NCI-H748 treated with DMSO at 0.1 percent for 48 hours (cell line): ENCODE measurements around the gene GNAI2.
"Not testable (repeated sequence)": the region's sequence is repeated elsewhere in the genome, so short reads cannot be mapped to it uniquely, and the experiment has no call there.

Experiments used
- DNase-seq: peaks from one replicate; lab custom pipeline; 2025; lab: John Stamatoyannopoulos, UW

Gene GNAI2

DNA sequence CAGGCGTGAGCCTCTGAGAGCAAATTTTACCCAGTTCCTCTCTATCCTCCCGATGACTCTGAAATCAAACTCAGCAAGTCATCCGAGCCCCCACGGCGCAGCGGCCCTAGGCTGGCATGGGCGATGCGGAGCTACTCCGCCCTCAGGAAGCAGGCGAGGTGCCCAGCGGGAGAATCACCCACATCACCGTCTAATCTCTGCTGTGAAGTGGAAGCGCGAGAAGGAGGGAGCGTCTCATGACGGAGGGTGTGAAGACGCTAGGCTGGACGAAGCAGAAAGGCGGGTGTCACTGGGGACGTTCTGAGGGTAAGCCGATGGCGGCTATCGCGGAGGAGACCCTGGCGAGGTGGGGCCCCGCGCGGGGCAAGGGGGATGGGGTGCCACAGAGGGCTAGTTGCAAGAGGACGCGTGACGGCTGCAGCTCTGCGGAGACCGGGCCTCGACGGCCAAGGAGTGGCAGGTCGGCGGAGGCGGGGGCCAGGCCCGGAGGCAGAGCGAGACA is 9.1 kb upstream of the GNAI2 start:
- DNase-seq: no peak

DNA sequence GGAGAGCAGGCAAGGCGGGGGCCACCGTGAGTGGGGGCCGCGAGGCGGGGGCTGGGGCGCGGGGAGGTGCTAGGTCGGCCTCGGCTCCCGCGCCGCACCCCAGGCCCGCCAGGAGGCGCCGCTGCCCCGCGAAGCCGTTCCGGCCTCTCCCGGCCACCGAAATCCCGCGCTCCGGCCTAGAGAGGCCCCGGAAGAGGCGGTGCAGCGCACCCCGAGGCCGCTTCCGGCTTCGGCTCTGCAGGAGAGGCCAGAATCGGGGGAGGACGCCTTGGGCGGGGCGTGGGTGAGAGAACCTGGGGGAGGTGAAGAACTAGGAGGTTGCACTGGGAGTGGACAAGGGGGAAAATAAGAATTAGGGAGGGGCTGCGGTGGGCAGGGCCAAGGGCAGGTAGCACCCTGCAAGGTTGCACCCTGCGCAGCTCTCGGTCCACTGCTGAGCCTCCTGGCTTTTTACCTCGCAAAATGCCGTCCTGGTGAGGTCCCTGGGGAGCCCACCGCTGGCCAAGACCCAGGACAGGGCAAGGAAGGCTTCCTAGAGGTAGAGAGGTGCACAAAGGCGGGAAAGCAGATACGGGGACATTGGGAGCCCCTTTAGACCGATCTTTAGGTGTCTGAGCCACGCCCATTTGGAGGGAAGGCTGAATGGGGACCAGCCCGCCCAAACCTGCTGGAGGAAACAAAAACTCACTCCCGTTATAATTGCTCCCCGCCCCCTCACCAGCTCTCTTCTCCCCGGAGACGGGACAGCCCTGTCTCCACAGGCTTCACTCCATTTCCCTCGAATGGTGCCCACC is 8.4 kb upstream of the GNAI2 start:
- DNase-seq: peak; percentile 66

DNA sequence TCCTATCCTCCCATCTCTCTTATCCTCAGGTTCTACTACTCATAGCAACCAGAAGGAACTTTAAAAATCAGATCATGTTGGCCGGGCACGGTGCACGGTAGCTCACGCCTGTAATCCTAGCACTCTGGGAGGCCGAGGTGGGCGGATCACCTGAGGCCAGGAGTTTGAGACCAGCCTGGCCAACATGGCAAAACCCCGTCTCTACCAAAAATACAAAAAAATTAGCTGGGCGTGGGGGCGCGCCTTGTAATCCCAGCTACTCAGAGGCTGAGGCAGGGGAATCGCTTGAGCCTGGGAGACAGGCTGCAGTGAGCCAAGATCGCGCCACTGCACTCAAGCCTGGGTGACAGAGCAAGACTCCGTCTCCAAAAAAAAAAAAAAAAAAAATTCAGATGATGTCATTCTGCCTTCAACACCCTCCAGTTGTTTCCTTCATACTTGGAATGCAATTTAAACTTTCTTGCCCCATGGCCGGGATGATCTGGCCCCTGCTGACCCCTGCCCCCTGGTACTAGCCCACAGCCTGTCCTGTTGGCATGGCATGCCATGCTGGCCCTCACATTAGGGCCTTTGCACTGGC is 7.7 kb upstream of the GNAI2 start:
- DNase-seq: not testable (repeated sequence)

DNA sequence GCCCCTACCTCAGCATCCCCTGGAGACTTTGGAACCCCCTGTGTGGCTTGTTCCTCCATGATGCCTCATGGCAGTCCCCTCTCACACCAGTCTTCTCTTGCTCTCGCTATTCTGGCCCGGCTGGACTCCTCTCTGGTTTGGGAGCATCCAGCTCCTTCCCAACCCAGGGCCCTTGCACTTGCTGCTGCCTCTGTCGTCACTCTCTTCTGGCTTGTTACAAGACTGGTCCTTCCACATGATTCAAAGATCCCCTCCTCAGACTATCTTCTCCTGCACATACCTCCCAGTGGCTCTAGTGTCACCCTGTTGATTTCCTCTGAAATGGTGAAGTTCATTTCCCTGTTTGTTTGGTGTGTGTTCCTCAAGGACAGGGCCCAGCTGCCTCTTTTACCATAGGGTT is 6.5 kb upstream of the GNAI2 start:
- no peak for DNase-seq

DNA sequence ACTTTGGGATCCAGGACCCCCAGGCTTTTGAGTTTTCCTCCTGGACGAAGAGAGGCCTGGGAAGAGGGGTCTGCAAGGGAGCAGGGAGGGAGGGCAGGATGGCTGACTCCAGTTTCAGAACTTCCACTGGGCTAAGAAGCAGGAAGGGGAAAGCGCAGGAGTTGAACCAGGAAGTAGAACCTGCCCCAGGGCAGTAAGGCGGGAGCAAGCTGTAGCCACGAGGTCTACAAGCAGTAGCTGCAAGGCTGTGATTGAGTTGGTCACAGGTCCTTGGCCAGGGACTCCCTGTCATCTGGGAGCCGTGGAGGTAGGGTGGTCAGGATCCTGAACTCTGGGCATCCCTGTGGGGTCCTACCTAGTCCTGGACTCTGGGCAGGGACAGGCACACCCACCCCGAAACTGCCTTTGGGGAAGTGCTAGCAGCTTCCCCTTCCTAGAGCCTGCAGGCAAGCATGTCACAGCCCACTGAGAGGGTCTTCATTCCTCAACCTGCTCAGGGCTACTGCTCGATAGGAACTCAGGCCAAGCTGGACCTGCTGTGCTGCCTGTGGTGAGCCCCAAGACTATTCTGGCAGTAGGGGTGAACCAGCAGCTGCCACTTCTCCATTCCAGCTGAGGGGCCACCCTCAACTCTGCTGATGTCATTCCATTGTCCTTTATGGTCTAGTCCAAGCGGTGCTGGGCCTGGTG is 5.8 kb upstream of the GNAI2 start:
- no peak for DNase-seq

DNA sequence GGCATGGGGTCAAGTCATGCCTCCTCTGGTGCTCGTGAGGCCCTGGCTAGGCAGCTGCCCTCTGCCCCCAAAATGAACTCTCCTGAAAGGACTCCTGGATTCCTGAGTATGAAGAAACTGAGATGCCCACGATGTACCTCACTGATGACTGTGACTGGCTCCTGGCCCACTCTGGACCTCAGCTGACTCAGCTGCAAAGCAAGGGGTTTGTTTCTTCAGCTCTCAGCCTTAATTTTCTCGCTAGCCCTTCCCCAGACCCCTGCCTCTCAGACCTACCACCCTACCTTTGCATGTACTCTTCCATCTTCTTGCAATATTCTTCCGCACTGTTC is 5.2 kb upstream of the GNAI2 start:
- DNase-seq: no peak

DNA sequence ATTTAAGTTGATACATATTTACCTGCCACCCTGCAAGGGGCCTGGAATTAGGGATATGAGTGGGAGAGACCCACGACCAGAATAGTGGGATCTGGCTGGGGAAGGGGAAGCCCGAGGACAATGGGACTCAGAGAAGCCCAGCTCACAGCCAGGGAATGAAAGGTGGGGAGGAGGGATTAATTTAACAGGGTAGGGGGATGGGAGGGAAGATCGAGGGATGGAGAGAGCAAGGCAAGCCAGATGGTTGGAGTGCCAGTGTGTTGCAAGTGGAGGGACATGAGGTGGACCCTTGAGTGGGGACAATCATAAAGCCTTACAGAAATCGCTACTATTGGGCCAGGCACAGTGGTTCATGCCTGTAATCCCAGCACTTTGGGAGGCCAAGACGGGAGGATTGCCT is 4.4 kb upstream of the GNAI2 start:
- no peak for DNase-seq

DNA sequence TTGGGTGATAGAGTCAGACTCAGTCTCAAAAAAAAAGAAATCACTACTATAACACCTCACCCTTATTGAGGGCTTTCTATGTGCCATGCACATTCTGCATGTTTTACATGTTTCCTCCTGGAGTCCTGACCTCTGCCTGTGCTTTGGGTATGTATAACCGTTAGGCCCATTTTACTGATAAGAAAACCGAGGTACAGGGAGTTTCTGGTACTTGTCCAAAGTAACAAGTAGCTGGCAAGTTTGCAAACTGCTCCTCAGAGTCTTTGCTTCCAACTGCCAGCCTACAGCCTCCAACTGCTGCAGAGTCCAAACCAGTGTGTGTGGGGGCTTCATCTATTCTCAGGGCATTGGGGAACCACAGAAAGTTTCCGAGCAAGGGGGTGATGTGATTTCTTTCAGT is 3.7 kb upstream of the GNAI2 start:
- no peak for DNase-seq

DNA sequence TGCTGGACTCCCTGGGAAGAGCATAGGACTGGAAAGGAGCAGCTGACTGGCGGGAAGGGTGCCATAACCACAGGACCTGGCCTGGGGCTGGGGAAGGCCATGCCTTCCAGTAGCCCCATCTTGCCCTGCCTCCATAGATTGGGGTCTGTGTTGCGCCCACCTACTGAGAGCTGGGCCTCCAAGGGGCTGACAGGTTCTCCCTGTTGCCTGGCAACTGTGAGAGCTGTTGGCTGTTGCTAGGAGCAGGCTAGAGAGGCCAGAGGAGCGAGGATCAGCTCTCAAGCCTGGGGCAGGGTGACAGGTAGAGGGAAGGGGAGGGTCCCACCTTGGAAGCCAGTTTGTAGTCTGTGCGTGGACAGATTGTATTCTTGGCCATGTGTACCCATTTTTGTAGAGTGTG is 2.8 kb upstream of the GNAI2 start:
- no peak for DNase-seq

DNA sequence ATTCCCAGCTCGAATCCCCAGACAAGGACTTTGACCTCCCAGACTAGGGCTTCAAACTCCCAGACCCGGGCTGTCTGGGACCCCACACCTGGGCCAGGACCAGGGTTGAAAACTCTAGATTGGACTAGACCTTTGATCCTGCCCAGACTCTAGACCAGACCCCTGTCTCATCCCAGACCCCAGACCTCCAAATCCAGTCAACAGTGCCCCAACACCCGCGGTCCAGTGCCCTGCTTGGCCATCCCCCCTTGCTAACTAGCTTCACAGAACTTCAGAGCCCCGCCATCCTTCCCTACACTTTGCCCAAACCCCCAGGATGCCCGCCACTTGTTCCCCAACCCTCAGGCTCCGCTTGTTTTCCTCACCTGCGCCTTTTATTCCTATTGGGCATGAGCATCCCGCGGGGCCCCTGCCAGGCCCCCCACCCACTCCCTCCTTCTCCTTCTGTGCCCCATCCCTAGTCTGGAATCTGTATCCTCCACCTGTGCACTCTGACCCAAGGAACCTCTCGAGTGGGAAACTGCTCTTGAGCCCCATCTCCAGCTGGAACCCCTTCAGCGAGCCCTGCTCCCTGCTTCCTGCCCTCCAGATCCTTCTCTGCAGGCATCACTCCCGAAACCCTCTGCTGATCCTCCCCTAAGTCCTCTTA is 604 bp downstream of the GNAI2 start:
- no peak for DNase-seq

DNA sequence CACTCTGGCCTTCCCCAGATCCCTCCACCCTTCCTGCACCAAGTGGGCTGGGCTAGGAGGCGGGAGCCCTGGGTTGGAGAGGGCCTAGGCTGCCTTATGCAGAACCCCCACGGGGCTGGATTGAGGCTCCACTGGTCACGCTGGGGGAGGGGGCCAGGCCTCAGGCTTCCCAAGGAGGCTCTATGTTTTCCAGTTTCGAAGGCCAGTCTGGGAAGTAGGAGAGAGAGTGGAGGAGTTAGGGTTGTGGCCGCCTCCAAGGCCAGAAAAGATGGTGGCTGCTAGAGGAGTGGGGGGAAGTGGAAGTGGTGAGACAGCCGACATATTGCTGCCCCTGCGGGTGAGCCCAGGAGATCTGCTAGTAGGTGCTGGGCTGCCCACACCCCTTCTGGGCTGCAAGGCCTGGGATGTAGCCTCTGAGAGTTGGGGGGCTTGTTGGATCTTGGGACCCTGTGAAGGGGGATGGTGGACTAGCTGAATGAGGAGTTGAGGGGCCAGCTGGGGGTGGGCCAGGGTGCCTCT is 1.2 kb downstream of the GNAI2 start:
- DNase-seq: no peak

DNA sequence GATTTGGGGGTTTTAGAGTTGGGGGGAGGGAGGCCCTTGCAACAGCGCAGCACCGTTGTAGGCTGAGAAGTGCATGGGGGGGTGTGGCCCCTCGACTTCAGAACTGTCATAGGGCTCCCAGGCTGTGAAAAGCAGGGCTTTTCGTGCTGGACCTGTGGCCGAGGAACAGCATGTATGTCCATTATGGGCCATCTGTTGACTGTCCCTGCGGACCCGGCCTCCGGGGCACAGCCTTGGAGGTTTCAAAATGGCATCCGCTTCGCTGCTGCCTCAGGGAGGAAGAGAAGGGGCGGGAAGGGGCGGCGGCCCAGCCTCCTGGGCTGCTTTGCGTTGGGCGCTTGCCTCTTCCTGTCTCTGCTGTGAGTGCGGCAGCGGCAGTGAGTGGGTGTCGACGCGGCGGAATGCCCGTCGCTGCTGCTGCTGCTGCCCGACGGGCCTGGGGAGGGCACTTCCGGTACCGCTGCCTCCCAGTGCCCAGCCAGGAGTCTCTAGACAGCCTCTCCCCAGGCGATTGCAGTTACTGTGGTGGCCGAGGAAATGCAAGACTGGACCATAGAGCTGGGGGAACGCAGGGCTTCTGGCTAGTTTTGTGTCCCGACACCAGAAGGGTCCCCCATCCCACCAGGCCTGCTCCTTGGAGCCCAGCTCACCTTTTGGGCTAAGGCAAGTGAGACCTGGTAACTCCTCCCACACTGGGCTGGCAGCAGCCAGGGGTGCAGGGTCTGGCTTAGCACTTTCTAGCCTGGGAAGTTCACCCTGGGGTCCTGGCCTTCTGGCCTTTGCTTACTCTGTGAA is 1.9 kb downstream of the GNAI2 start:
- peak; percentile 3 for DNase-seq

DNA sequence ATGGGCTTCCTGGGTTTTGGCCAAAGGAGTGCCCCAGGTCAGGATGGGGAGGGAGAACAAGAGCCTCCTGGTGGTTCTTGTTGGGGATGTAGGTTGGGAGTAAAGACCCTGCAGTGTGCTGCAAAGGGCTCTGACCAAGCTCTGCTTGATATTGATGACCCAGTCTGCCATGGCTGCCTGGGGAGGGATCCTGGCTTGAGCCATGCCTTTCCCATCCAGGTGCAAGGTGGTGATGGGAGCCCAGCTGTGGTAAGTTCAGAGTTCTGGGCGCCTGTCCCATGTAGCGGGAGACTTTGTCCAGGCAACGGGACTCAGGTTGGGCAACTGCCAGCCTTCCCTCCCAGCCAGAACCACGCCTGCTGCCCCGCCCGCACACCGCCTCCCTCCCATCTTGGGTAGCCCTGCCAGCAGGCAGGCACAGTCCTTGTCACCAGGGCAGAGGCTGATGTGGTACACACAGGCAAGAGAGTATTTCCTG is 2.6 kb downstream of the GNAI2 start:
- no peak for DNase-seq

DNA sequence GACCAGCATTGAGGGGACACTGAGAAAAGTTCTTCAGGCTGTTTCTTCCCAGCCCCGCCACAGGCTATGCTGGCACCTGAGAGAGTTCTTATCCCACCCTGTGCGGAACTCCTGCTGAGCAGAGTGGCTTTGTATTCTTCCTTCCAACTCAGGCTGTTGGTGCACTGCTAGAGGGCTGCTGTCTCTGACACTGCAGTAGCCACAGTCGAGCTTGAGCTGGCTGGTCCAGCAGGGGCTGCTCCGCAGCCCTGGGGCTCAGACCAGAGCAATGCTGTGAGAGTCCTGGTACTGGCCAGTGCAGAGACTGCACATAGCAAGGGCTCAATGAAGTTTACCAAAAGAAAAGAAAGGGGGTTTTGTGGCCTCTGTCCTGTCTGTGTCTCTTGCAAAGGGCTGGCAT is 3.6 kb downstream of the GNAI2 start:
- no peak for DNase-seq

DNA sequence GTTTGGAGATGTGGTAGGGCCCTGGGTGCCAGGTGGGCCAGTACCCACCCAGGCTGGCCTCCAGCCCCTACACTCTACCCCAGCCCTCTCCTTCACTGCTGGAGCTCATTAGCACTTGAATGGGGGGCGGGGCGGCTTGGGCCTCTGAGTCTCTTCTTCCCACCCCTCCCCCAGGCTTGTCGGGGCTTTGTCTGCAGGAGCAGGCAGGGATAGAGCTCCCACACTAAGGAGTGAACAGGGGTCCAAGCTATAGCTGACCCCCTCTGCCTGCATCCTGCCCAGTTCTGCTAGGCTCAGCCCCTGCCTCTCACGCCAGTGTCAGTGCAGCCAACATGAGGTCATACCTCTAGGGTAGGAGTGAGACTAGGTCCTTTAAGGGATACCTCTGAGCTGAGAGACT is 5.2 kb downstream of the GNAI2 start:
- DNase-seq: peak; percentile 2

DNA sequence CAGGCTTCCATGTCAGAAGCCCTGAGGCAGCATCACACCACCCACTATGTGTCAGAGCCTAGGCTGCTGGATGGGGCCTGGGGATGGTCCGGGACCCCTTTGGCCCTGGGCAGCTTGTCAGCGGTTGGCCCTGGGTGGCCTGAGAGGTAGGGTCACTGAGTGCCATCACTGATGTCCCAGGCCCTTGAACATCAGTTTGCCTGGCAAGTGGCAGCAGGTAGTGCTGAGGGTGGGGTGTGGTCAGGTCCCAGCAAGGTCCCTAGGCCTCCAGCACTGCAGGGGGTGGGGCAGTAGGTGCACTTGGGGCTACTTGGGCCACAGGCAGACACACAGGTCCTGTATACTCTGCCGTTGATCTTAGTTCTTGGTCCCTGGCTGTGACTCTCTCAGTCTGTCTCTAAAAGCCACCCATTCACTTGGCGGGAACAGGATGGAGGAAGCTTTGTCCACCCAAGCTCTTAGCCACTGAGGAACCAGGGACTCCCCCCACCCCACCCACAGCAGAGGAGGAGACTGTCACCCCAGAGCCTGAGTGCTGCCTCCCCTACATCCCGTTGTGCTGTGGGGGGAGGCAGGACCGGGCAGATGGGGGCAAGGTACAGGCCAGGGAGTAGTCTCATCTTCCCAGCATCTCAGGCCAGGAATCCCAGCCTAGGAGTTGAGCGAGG is 5.8 kb downstream of the GNAI2 start:
- DNase-seq: no peak

DNA sequence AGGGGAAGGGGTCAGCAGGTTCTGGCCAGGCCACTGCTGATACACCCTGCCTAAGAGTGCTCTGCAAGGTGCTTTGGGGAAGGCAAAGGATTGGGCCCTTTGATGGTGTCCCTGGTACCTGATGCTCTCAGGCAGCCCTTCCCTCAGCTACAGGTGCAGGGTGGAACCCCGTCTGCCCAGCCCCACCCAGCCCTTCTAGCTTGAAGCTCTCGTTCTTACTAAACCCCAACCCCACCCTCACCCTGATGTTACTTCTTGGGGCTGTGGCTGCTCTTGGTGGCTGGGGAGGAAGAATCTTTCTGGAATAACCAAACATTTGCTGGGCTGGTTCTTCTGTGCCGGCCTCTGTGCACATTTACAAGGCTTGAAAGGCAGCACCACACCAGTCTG is 6.4 kb downstream of the GNAI2 start:
- DNase-seq: no peak

DNA sequence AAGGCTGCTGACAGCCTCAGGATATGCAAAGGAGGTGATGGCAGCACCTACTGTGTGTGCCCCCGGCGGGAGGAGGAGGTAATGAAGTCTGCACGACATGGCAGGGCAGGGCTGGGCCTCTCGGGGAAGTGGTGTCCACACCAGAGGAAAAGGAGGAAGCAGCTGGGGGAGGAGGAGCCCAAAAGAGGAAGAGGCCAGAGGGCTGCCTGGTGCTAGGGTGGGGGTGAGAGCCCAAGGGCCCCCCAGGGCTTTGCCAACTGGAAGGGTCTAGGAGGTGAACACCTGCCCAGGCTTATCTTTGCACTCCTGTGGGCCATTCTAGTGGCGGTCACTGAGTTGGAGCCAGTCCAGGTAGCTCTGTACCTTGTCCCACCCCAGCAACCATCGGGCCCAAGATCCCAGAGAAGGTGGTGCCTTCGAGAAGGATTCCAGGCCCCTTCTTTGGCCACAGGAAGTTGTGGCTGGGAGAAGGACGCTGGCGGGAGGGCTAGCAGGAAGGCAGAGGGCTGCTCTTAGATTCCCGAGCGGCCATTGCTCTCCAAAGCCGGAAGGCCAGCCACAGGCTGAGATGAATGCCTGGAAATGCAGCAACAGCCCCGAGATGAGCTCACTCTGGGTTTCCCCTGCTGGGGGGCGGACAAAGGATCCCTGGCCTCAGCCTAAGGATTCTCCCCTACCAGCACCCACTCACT is 7.0 kb downstream of the GNAI2 start:
- no peak for DNase-seq

DNA sequence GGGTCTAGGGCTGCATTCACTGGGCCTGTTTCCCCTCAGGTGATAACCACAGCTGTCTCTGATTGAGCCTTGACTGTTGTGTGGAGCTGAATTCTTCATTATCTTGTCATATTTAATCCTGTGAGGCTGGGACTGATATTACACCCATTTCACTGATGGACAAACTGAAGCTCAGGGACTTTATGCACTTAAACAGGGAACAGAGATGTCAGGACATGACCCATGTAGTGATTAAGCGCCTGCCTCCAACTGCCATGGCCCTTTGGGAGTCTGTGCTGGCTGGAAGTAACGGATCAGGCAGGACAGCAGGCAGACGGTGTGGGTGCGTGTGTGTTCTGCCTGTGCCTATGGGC is 7.5 kb downstream of the GNAI2 start:
- DNase-seq: no peak

DNA sequence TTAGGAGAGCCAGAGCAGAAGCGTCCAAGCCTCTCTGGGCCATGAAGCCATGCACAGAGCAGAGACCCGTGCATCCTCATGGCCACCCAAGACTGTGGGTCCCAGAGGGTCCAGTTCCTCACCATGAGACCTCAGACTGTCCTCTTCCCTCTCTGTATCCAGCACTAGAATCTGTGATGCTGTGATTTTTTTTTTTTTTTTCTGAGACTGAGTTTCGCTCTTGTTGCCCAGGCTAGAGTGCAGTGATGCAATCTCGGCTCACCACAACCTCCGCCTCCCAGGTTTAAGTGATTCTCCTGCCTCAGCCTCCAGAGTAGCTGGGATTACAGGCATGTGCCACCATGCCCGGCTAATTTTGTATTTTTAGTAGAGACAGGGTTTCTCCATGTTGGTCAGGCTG is 8.8 kb downstream of the GNAI2 start:
- not testable (repeated sequence) for DNase-seq
